Measurements from ENCODE around the gene HES4.
"Not testable (repeated sequence)": the region's sequence is repeated elsewhere in the genome, so short reads cannot be mapped to it uniquely, and the experiment has no call there.

The HES4 gene

GRCh38 chr1:1033009-1033587 lies 33.2 kb upstream of the HES4 start:
- peak; percentile 88 to 90 for DNase-seq (ENCODE audit: low read depth in 2 of 2)

GRCh38 chr1:1032424-1032823 lies 32.5 kb upstream of the HES4 start:
- DNase-seq (ENCODE audit: low read depth in 2 of 2) = no peak

- DNase-seq (ENCODE audit: low read depth in 2 of 2) = no peak
Observed at GRCh38 chr1:1031659-1032235, 31.9 kb upstream of the HES4 start.

- DNase-seq (ENCODE audit: low read depth in 2 of 2) = not testable (repeated sequence)
Observed at GRCh38 chr1:1030867-1031658, 31.2 kb upstream of the HES4 start.

DNA sequence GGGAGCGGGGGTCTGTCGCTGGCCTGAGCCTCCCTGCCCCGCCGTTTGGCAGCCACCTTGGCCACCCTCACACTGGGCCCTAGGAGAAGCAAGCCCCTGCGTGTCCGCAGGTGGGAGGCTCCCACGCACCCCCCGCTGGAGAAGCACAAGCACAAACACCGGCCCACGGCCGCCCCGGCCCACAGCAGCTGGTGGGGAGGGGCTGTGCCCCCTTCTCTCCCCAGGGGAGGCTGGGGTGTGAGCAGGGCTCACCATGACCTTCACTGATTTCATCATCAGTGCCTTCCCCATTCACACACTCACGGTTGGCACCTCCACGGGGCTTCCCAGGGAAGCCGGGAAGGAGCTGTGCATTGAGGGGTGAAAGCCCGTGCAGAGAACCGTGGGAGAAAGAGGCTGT lies 27.9 kb upstream of the HES4 start:
- DNase-seq (ENCODE audit: low read depth in 2 of 2) = no peak

DNA sequence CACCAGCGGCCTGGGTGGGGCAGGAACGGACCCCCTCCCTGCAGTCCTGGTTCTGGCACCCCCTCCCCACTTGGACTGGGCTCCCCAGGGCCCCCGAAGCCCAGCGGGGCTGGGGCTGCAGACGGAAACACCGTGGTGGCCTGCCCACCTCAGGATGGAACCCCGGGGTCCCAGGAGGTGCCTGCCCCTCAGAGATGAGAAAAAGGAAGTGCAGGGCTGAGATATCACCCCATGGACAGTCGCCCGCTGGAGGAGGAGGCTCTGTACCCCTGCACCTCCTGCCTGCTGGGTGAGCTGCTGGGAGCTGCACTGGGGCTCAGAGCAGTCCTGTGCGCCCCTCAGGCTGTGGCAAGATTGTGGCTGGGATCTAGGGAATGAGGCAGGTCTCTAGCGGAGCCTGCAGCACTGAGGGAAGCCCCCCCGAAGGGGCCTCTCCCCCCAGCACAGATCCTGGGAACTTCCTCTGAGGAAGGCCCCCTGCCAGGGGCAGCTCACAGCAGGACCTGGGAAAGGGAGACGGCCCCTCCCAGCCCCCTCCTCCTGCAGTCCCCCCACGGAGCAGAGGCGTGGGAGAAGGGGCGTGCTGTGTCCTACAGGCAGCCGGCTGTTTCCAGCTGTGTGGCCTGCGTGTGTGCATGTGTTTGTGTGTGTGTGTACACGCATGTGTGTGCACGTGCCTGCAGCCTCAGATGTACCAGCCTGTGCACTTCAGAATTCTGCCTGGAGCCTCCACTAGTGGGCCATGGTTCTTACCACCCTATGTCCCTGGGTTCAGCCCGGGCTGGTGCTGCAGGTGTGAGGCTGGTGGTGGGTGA lies 26.9 kb upstream of the HES4 start:
- no peak for DNase-seq (ENCODE audit: low read depth in 2 of 2)

GRCh38 chr1:1025730-1026129 lies 25.8 kb upstream of the HES4 start:
- no peak for DNase-seq (ENCODE audit: low read depth in 2 of 2)

DNA sequence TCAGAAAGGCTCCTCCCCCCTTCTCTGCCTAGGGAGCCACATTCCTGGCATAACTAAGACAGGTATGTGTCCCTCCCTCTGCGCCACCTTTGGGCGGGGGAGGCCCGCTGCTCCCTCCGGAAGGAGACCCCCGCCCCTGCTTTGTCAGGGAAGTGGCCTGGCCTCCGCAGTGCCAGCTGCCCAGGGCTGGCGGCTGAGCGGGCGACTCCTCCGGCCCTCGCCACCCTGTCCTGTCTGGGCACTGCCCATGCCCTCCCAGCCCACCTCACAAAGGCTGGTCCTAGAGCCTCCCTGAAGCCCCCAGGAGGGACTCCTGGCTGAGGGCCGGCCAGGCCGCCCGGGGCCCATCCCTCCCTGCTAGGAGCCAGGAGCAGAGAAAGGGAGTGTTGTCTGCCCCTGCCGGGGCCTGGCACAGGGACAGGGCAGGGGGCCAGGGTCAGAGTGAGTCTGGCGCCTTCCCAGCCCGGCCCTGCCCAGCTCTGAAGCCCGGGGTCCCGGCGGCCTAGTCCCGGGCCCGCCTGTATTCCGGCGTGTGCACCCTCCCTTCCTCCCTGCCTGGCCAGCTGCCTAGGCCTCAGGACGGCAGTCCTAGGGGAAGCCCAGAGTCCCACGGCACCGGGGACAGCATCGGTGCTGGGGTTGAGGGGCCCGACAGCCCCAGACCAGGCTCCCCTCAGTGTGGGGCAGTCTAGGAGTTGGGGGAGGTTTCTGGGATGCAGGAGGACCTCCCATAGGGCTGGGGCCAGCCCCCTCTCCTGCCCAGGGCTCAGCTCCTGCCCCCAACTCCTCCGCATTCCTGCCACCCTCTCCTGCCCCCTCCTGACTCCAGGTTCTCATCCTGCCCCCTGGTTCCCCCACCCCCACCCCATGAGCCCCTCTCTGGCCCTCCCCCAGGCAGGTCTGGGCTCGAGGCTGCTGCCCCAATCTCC lies 25.1 kb upstream of the HES4 start:
- no peak for DNase-seq (ENCODE audit: low read depth in 2 of 2)

GRCh38 chr1:1024149-1024770 lies 24.4 kb upstream of the HES4 start:
- DNase-seq (ENCODE audit: low read depth in 2 of 2) = no peak

GRCh38 chr1:1023700-1024099 lies 23.8 kb upstream of the HES4 start:
- no peak for DNase-seq (ENCODE audit: low read depth in 2 of 2)

GRCh38 chr1:1022302-1023009 lies 22.6 kb upstream of the HES4 start:
- DNase-seq (ENCODE audit: low read depth in 2 of 2) = no peak

- DNase-seq (ENCODE audit: low read depth in 2 of 2) = no peak
Observed at GRCh38 chr1:1021920-1022259, 22.0 kb upstream of the HES4 start.

DNA sequence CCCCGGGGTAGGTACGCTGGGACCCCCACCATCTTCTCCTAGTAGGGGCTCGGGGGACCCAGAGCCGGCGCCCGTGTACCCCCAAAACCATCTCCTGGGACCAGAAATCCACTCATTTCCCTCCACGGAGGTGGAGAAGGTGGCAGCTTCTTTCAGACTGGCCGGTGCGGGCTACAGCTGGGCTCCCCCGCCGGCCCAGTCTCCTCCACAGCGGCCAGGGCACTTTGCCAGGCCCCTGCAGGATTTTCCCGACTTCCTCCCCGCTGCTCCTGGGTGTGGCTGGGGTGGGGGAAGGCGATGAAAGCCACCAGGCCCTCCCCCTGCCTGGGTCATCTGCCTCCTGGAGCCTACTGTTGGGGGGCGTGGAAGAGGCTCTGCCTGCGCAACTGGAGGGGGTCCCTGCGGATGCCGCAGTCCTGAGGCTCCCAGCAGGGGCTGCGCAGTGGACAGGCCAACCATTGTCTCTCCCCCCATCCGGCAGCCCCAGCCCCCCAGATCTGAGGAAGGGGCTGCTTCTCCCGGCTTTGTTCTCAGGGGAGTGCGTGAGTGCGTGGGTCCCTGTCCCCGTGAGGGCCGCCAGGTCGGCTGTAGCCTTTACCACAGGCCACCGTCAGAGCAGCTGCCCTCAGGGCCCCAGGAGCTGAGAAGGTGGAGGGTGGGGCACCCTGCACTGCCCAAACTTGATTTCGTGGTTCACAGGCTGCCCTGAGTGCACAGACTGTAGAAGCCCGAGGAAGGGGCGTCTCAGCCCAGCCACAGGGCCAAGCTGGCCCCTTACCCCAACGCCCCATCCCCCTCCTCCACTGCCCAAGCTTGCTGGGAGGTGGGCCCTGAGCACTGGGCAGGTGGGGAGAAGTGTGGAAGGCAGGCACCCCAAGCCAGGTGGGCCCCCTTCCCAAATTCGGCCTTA lies 21.4 kb upstream of the HES4 start:
- DNase-seq (ENCODE audit: low read depth in 2 of 2) = no peak

DNA sequence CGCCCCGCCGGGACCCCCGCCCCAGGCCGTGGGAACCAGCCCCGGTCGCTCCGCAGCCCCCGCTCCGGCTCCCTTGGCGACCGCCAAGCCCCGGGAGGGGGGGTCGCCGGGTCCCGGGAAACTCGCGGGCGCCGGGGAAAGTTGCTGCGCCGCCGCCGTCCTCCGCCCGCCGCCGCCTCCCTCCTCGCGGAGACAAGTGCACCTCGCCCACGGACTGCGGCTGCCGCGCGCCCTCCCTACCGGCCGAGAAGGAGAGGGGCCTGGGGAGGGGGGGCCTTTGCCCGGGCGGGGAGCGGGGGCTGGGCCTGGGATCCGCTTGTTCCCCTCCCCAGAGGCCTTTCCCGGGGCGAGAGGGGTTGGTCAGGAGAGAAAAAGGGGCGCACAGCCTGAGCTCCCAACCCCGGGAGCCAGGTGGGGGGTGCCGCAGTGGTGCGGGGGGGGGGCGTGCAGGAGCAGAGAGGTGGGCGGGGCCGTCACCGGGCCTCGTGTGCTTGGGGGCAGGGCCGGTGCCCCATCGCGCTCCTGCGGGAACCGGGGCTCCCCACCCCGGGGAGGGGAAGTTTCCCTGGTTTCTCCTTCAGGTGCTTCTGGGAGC lies 20.6 kb upstream of the HES4 start:
- no peak for DNase-seq (ENCODE audit: low read depth in 2 of 2)

DNA sequence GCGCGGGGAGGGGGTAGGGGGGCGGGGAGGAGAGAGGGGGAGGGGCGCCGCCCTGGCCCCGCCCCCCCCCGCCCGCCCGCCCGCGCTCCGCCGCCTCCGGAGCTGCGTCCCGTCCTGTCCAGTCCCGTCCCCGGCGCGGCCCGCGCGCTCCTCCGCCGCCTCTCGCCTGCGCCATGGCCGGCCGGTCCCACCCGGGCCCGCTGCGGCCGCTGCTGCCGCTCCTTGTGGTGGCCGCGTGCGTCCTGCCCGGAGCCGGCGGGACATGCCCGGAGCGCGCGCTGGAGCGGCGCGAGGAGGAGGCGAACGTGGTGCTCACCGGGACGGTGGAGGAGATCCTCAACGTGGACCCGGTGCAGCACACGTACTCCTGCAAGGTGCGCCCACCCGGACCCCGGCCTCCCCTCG lies 20.1 kb upstream of the HES4 start, which contains the start of gene AGRN:
TSS of gene AGRN (plus strand) at position 121 of the 405 bp plus-strand sequence. CDS start at position 174, 53 bp downstream.
- no peak for DNase-seq (ENCODE audit: low read depth in 2 of 2)

DNA sequence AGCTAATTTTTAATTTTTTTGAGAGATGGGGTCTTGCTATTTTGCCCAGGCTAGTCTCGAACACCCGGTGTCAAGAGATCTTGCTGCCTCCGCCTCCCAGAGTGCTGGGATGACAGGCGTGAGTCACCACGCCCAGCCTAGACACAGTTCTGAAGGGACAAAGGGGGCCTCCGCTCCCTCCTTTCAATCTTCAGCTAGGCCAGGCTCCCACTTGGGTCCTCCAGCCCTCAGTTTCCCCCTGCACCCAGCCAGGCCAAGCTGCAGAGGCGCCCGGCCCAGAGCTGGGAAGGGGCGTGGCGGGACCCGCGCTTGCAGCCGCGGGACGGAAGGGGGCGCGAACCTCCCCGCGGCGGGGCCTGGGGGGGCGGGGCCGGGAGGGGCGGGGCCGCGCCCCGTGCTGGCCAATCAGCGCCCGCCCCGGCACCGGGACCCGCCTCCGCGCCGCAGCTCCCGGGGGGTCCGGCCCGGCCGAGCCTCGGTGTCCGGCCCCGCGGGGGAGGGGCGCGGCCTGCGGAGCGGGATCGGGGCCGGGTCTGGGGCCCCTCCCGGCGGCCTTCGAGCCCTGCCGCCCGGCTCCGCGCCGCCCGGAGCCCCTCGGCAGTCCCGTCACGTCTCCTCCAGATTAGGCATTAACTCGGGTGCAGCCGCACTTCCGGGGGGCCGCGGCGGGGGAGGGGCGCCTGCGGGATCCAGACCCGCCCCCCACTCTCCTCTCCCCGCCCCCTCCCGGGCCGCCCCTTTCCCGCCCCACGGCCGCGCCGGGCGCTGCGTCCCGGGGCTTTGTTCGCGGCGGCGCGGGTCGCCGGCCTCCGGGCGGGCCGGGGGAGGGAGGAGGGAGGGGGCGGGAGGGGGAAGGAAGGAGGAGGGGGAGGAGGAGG lies 19.5 kb upstream of the HES4 start:
- peak; percentile 49 to 52 for DNase-seq (ENCODE audit: low read depth in 2 of 2)

- DNase-seq (ENCODE audit: low read depth in 2 of 2) = not testable (repeated sequence)
Observed at GRCh38 chr1:1018321-1018685, 18.4 kb upstream of the HES4 start.
